ENCODE results near the gene COMTD1. TPM values are rescaled to one million over a fixed set of nuclear protein-coding genes. Genes with fewer than 3 reads are reported as not detected.

Gene COMTD1
- polyA plus RNA-seq, 1 of the 3 experiments (the other 2 are of a cell fraction): 7.6 TPM

- TF ChIP-seq RAD21 (IDR thresholded peaks at IDR 0.05; ENCODE audit: low read length): no peak
- TF ChIP-seq FOXJ3 (CRISPR knock-in tag; IDR thresholded peaks at IDR 0.05): no peak
- H3K27ac ChIP-seq (ENCODE audit: low read depth in 2 of 2, low read length in 1 of 2): no peak overlapping the region
- H4K20me1 ChIP-seq (ENCODE audit: insufficient read depth): no peaks in the 10 kb centered on the region
- no peak for DNase-seq
- H3K9me3 ChIP-seq: peaks cover 8% of the 10 kb centered on the region; the same call in 1 of the 2 replicates
- ChIA-PET POLR2A (no interaction called here), CTCF (interaction anchor here (1.4 kb wide), 1 partner anchor 15 kb away, joined by 5 read pairs; no protein-coding TSS in a partner anchor)
- no peak overlapping the region for H3K4me2 ChIP-seq
- H3K9ac ChIP-seq: no peak overlapping the region
- H3K4me1 ChIP-seq (ENCODE audit: control insufficient read depth in 1 of 2, insufficient read depth in 2 of 2, low read depth in 1 of 2, low read length in 1 of 2): no peaks in the 10 kb centered on the region
- no peak overlapping the region for H3K4me3 ChIP-seq (ENCODE audit: low read depth in 2 of 2, low read length in 1 of 2)
- H3K79me2 ChIP-seq (ENCODE audit: insufficient read depth): no peaks in the 10 kb centered on the region
- H3F3A ChIP-seq (replicated peaks; ENCODE audit: insufficient read depth): no peaks in the 10 kb centered on the region
- 96% methylated on average over 2 of the region's 2 CpGs for WGBS (ENCODE audit: low lambda C conversion rate)
- no peak overlapping the region for H2AFZ ChIP-seq (ENCODE audit: low read depth)
- no peaks in the 10 kb centered on the region for H3K27me3 ChIP-seq (ENCODE audit: insufficient read depth)
- no peaks in the 10 kb centered on the region for H3K9me2 ChIP-seq
- H3K36me3 ChIP-seq (replicated peaks in 1 of 2; ENCODE audit: control insufficient read depth in 1 of 2, insufficient read depth in 2 of 2, low read length in 1 of 2): no peaks in the 10 kb centered on the region
Observed at GRCh38 chr10:75254739-75255138, 19.0 kb upstream of the COMTD1 start.

- Histone ChIP-seq H3K4me2 (no peak overlapping the region), H3K9me3 (peaks cover 8% of the 10 kb centered on the region; the same call in 1 of the 2 replicates), H3K9ac (no peak overlapping the region), H4K20me1 (ENCODE audit: insufficient read depth) (no peaks in the 10 kb centered on the region), H3K79me2 (ENCODE audit: insufficient read depth) (no peaks in the 10 kb centered on the region), H3K4me3 (ENCODE audit: low read depth in 2 of 2, low read length in 1 of 2) (no peak overlapping the region), H3K36me3 (replicated peaks in 1 of 2; ENCODE audit: control insufficient read depth in 1 of 2, insufficient read depth in 2 of 2, low read length in 1 of 2) (no peaks in the 10 kb centered on the region), H3K4me1 (ENCODE audit: control insufficient read depth in 1 of 2, insufficient read depth in 2 of 2, low read depth in 1 of 2, low read length in 1 of 2) (no peaks in the 10 kb centered on the region), H3K27me3 (ENCODE audit: insufficient read depth) (no peaks in the 10 kb centered on the region), H3K27ac (ENCODE audit: low read depth in 2 of 2, low read length in 1 of 2) (no peak overlapping the region), H2AFZ (ENCODE audit: low read depth) (no peak overlapping the region), H3K9me2 (no peaks in the 10 kb centered on the region), H3F3A (replicated peaks; ENCODE audit: insufficient read depth) (no peaks in the 10 kb centered on the region)
- no peak for DNase-seq
- WGBS (ENCODE audit: low lambda C conversion rate): 75% methylated on average over 1 of the region's 1 CpG
- ChIA-PET POLR2A (no interaction called here), CTCF (interaction anchor here (1.4 kb wide), 1 partner anchor 13 kb away, joined by 5 read pairs; no protein-coding TSS in a partner anchor)
- TF ChIP-seq JUND (IDR thresholded peaks at IDR 0.05): no peak
- no peak for TF ChIP-seq REST (IDR thresholded peaks at IDR 0.05; ENCODE audit: low read depth, low read length)
- no peak for TF ChIP-seq TCF12 (IDR thresholded peaks at IDR 0.05)
- TF ChIP-seq ZBTB33 (IDR thresholded peaks at IDR 0.05; ENCODE audit: borderline replicate concordance, low read depth): no peak
- TF ChIP-seq RAD21 (IDR thresholded peaks at IDR 0.05; ENCODE audit: low read length): no peak
- no peak for TF ChIP-seq RXRA (IDR thresholded peaks at IDR 0.05; ENCODE audit: borderline replicate concordance, low read depth)
- TF ChIP-seq CTCF (IDR thresholded peaks at IDR 0.05): no peak
- no peak for TF ChIP-seq MEF2A (IDR thresholded peaks at IDR 0.05; ENCODE audit: borderline replicate concordance, low read depth)
- no peak for TF ChIP-seq MXI1 (IDR thresholded peaks at IDR 0.05; ENCODE audit: low read depth, low read length)
- no peak for TF ChIP-seq NRF1 (IDR thresholded peaks at IDR 0.05; ENCODE audit: low read depth, low read length)
- TF ChIP-seq RFX5 (IDR thresholded peaks at IDR 0.05; ENCODE audit: low read length): no peak
- no peak for TF ChIP-seq FOXM1 (IDR thresholded peaks at IDR 0.05; ENCODE audit: low read depth)
- no peak for TF ChIP-seq EP300 (IDR thresholded peaks at IDR 0.05; ENCODE audit: borderline replicate concordance in 1 of 2, low read depth in 1 of 2, low read length in 1 of 2)
- TF ChIP-seq MAX (IDR thresholded peaks at IDR 0.05; ENCODE audit: low read depth): no peak
Observed at GRCh38 chr10:75253281-75254220, 17.8 kb upstream of the COMTD1 start.

Data from SK-N-SH (cell line).